Breast epithelium (tissue), 4 donors: ENCODE data around the gene MCM3AP. TPM values are rescaled to one million over a fixed set of nuclear protein-coding genes. Genes with fewer than 3 reads are reported as not detected.
A peak's percentile ranks its signal among the peaks of the same experiment; 100 is the strongest.

ENCODE experiments used
- DNase-seq, 2 donors: peaks; one replicate each; pipeline ENCODE4 v3.0.0-alpha.2; 2019; ENCODE audit warnings: low spot score in 2 of 2
- H3K27ac ChIP-seq, 2 donors: fragments of 200-600 bp; sonication (generic) in 1 of 2; one replicate each; pipeline ENCODE4 v1.5.1; 2016 to 2019; ENCODE audit warnings: mild to moderate bottlenecking in 1 of 2
- H3K27me3 ChIP-seq, 2 donors: fragments of 200-600 bp; sonication (generic) in 1 of 2; one replicate each; pipeline versions ENCODE4 v1.5.1 to v1.6.0; 2017 to 2019; ENCODE audit warnings: control low read depth in 1 of 2, mild to moderate bottlenecking in 1 of 2
- H3K36me3 ChIP-seq: fragments of 200-600 bp; one replicate; pipeline ENCODE4 v1.5.1; 2019
- H3K4me1 ChIP-seq, 2 donors: fragments of 200-600 bp; sonication (generic); one replicate each; pipeline ENCODE4 v1.5.1; 2016 to 2019; ENCODE audit warnings: control low read depth in 1 of 2
- H3K4me3 ChIP-seq, 3 donors: fragments of 200-600 bp; sonication (generic); 1 replicate in 2 of 3; 2 replicates in 1 of 3; pipeline ENCODE4 v1.5.1; 2016 to 2019; ENCODE audit warnings: mild to moderate bottlenecking in 3 of 3, moderate library complexity in 2 of 3
- H3K9me3 ChIP-seq, 2 donors: fragments of 200-600 bp; sonication (generic) in 1 of 2; one replicate each; pipeline ENCODE4 v1.5.1; 2016 to 2019; ENCODE audit warnings: control low read depth in 1 of 2
- POLR2A ChIP-seq: fragments of 450-650 bp; IDR thresholded peaks from one replicate; pipeline ENCODE4 v1.6.1; 2016; ENCODE audit warnings: antibody characterized with exemption, mild to moderate bottlenecking, moderate library complexity
- POLR2AphosphoS5 ChIP-seq, 3 donors: sonication (generic); formaldehyde crosslinking; IDR thresholded peaks; one replicate each; pipeline ENCODE4 v1.6.1; 2017; ENCODE audit warnings: antibody characterized with exemption in 3 of 3
- intact Hi-C: fragments of 100-400 bp; cut with DNase I; formaldehyde crosslinking; loops from one replicate; pipeline ENCODE4 v1.15.1; 2023; ENCODE audit warnings: low total_unique reads
- total RNA-seq, 3 donors: library from RNA; depleted of rRNA; stranded (reverse); fragments of >200 nt; gene quantifications; one replicate each; pipeline ENCODE4 v1.1.0, GENCODE V29; 2016
- TF ChIP-seq, protein P1 (sequence below), 3 donors: fragments of 450-650 bp; IDR thresholded peaks; one replicate each; pipeline ENCODE4 v1.5.1; 2016 to 2017; ENCODE audit warnings: antibody characterized with exemption in 3 of 3, mild to moderate bottlenecking in 3 of 3, moderate library complexity in 3 of 3

The MCM3AP gene
- total RNA-seq, 3 donors from 2014 or later, result 91.5 to 100.0 (median 99.2) TPM

DNA sequence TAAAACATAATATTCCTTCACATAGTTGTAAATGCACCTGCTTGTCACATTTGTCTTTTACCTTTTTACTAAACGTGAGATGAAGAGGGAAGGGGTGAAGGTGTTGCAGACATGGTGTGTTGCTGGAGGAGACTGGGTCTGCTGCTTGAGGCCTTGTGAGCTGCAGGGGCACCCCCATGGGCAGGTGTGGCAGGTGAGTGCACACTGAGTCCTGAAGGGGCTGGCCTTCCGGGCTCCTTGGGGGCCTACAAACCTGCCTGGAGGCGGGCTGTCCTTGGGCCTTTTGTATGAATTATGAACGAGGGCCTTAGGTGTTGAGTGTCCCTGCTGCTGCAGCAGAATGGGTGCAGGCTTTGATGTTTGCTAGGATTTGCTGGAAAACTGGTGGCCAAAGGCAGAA is 42.3 kb upstream of the MCM3AP start:
- no peak overlapping the region for H3K27ac ChIP-seq
- intact Hi-C loops, result no loop called here
- H3K27me3 ChIP-seq, result no peaks in the 10 kb centered on the region
- no peaks in the 10 kb centered on the region for H3K36me3 ChIP-seq
- H3K4me3 ChIP-seq, result no peak overlapping the region
- no peak for DNase-seq
- peaks cover 3% of the 10 kb centered on the region in 2 donors for H3K4me1 ChIP-seq
- no peaks in the 10 kb centered on the region for H3K9me3 ChIP-seq
- TF ChIP-seq, protein P1, sequence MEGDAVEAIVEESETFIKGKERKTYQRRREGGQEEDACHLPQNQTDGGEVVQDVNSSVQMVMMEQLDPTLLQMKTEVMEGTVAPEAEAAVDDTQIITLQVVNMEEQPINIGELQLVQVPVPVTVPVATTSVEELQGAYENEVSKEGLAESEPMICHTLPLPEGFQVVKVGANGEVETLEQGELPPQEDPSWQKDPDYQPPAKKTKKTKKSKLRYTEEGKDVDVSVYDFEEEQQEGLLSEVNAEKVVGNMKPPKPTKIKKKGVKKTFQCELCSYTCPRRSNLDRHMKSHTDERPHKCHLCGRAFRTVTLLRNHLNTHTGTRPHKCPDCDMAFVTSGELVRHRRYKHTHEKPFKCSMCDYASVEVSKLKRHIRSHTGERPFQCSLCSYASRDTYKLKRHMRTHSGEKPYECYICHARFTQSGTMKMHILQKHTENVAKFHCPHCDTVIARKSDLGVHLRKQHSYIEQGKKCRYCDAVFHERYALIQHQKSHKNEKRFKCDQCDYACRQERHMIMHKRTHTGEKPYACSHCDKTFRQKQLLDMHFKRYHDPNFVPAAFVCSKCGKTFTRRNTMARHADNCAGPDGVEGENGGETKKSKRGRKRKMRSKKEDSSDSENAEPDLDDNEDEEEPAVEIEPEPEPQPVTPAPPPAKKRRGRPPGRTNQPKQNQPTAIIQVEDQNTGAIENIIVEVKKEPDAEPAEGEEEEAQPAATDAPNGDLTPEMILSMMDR (IDR thresholded peaks at IDR 0.05), result no peak
- no peak for TF ChIP-seq POLR2AphosphoS5 (IDR thresholded peaks at IDR 0.05)
- no peak for TF ChIP-seq POLR2A

DNA sequence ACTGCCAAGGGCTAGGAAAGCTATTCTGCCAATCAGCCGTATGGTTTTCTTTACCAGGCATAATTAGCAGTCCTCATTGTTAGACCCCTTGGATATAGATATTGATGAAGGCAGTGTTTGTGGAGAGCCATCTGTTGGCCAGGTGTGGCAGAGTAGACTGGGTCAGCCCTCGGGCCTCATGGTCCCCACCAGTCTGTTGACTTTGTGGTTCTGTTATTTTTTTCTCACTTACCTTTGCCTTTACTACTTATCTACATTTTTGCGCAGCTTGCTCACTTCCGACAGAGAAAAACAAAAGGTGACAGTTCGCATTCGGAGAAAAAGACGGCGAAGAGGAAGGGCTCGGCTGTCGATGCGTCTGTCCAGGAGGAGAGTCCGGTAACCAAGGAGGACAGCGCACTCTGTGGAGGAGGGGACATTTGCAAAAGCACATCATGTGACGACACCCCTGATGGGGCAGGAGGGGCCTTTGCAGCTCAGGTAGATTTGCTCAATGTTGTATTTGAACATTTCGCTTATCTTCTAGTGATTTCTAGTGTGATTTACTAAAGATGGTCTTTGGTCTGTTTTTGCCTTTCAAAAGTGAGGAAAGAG is 40.8 kb upstream of the MCM3AP start:
- Histone ChIP-seq H3K36me3 (no peaks in the 10 kb centered on the region), H3K27ac (no peak overlapping the region), H3K9me3 (no peaks in the 10 kb centered on the region), H3K27me3 (no peaks in the 10 kb centered on the region), H3K4me3 (no peak overlapping the region), H3K4me1 (peaks cover 3 to 11% of the 10 kb centered on the region in 2 donors)
- intact Hi-C loops, result no loop called here
- no peak for DNase-seq
- TF ChIP-seq, protein P1 (IDR thresholded peaks at IDR 0.05), result no peak
- no peak for TF ChIP-seq POLR2AphosphoS5 (IDR thresholded peaks at IDR 0.05)
- TF ChIP-seq POLR2A, result no peak

DNA sequence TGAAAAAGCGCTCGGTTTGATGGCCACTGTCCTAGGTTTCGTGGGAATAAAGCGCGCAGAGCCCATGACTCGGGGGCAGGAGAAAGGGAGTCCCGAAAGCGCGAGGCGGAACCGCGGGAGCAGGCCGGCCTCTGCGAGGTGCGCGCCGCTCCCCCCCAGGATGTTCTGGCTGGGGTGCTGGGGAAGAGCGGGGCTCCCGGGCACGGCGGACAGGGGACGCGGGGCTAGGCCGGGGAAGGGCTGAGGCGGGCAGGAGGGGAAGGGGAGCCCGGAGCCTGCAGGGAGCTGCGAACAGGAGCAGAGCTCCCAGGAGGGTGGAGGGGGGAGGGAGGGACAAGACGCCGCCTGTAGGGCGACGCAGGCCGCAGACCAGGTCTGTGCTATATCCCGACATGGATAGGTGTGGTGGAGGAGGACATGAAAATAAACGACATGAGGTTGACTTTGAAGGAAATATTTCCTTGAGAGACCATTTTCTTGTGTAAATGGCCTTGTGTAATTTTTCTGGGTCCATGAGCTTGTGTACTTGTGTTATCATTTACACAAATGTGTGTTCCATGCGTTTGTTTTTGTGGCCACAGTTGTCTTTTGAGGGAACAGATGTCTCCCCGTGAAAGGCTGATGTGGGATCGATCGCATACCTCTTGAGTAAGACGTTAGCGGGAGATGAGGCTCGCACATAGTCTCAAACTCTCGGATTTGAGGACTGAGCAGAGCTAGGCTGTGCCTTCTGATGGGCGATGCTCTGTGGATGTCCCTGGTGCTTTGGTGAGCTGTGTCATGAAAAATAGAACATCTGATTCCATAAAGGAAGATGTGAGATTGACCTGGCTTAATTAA is 39.9 kb upstream of the MCM3AP start:
- DNase-seq, result peak in 1 of 2 donors; percentile 26
- intact Hi-C loops, result no loop called here
- no peaks in the 10 kb centered on the region for H3K36me3 ChIP-seq

DNA sequence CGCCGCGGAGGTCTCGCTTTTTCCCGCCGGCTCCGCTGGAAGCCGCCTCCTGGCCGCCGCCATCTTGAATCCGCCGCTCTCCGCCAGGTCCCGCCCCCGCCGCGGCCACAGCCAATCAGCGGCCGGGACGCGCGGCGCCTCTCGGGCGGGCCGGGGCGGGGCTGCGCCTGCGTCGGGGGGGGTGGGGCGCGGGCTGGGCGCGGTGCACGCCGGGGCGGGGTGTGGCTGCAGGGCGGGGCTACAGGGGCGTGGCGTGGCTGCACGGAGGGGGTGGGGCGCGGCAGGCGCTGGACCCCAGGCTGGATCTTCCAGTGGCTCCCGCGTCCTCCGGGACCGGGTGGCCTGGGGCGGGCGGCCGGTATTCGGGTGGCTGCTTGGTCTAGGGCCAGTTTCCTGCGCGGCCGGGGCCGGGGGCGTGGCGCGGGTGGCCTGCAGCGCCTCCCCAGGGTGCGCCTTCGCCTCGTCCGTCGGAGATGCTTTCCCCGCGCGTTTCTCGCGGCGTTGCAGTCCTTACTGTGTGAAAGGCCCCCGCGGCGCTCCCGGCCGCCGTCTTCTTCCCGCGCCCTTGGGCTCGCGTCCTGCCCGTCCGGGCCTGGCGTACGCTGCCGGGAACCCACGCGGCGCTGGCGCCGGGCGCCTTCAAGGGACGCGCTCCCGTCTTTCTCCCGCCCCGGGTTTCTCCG is 39.1 kb upstream of the MCM3AP start:
- no peak for TF ChIP-seq POLR2AphosphoS5 (IDR thresholded peaks at IDR 0.05)
- TF ChIP-seq, protein P1 (IDR thresholded peaks at IDR 0.05), result no peak
- TF ChIP-seq POLR2A, result no peak
- Histone ChIP-seq H3K4me3 (peak overlapping the region; percentile 76 to 98 (median 80)), H3K9me3 (no peaks in the 10 kb centered on the region), H3K36me3 (no peaks in the 10 kb centered on the region), H3K27me3 (no peaks in the 10 kb centered on the region), H3K27ac (peak overlapping the region; percentile 95 to 96), H3K4me1 (peaks cover 3 to 11% of the 10 kb centered on the region in 2 donors)
- intact Hi-C loops, result no loop called here
- peak; percentile 80 to 85 for DNase-seq

More for the DNA sequence above, 39.9 kb upstream of the MCM3AP start:
- TF ChIP-seq POLR2A (no peak), POLR2AphosphoS5 (IDR thresholded peaks at IDR 0.05) (no peak)
- TF ChIP-seq, protein P1 (IDR thresholded peaks at IDR 0.05), result peak in 2 of 3 donors; percentile 5 to 16
- Histone ChIP-seq H3K4me3 (peak overlapping the region; percentile 76 to 98 (median 80)), H3K4me1 (peaks cover 3 to 11% of the 10 kb centered on the region in 2 donors), H3K27ac (peak overlapping the region; percentile 54 to 96), H3K9me3 (no peaks in the 10 kb centered on the region), H3K27me3 (no peaks in the 10 kb centered on the region)
